ENCODE measurements around the gene SDF4. TPM values are rescaled to one million over a fixed set of nuclear protein-coding genes. Genes with fewer than 3 reads are reported as not detected.

SDF4 gene
- total RNA-seq, 1 experiment from 2014 or later: 82.0 TPM

DNA sequence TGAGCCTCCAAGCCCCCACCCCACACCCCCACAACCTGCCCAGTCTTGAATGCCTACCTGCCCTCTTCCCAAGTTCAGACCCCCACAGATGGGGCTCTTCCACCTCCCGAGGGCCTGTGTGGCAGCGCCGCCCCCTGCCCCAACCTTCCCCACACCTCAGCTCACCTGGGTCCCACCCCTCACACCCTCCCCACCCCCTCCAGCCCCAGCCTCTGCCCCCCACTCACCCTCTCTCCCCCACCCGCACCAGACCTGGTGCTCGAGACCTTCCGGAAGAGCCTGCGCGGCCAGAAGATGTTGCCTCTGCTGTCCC, 34.7 kb downstream of the SDF4 start:
- Histone ChIP-seq H4K91ac (ENCODE audit: insufficient read length, low read depth, low read length) (no peak overlapping the region), H3K56ac (ENCODE audit: insufficient read length, low read depth, low read length) (no peak overlapping the region), H3T11ph (ENCODE audit: low read length) (no peak overlapping the region), H3K4ac (ENCODE audit: low read depth, low read length) (no peak overlapping the region), H3K4me2 (ENCODE audit: insufficient read depth, insufficient read length, low read length) (no peak overlapping the region), H3K23ac (ENCODE audit: insufficient read length, low read depth, low read length) (no peak overlapping the region), H2AFZ (ENCODE audit: low read length) (no peak overlapping the region), H3K14ac (ENCODE audit: insufficient read depth, low read length) (no peak overlapping the region), H3K79me2 (ENCODE audit: insufficient read depth, low read length) (no peaks in the 10 kb centered on the region), H3K27ac (ENCODE audit: insufficient read length, low read depth, low read length) (no peak overlapping the region), H2BK120ac (ENCODE audit: low read depth, low read length, poor library complexity, severe bottlenecking) (no peak overlapping the region), H2BK5ac (ENCODE audit: insufficient read length, low read length) (no peak overlapping the region), H3K79me1 (ENCODE audit: insufficient read depth, low read depth, low read length, poor library complexity, severe bottlenecking) (no peaks in the 10 kb centered on the region), H3K9me3 (ENCODE audit: control insufficient read depth, low read depth, low read length) (peaks cover 6% of the 10 kb centered on the region), H2BK12ac (ENCODE audit: insufficient read length, low read depth, low read length) (no peak overlapping the region), H3K18ac (ENCODE audit: insufficient read length, low read depth, low read length) (no peak overlapping the region), H3K27me3 (ENCODE audit: insufficient read depth, low read length) (no peaks in the 10 kb centered on the region), H4K20me1 (ENCODE audit: control insufficient read depth, insufficient read depth, insufficient read length) (no peaks in the 10 kb centered on the region), H3K9ac (ENCODE audit: extremely low read depth, insufficient read length, low read length) (no peak overlapping the region), H4K8ac (replicated peaks; ENCODE audit: insufficient read length, low read depth, low read length) (no peak overlapping the region), H2AK5ac (ENCODE audit: insufficient read length, low read length) (no peak overlapping the region), H3K23me2 (ENCODE audit: insufficient read length, low read depth, low read length, poor library complexity, severe bottlenecking) (no peaks in the 10 kb centered on the region), H2BK20ac (ENCODE audit: low read depth, low read length, poor library complexity, severe bottlenecking) (no peak overlapping the region), H2BK15ac (ENCODE audit: low read depth, low read length) (no peak overlapping the region), H4K5ac (ENCODE audit: insufficient read length, low read depth, low read length) (no peak overlapping the region), H3K4me1 (ENCODE audit: insufficient read depth, low read length) (no peaks in the 10 kb centered on the region)
- peaks cover 34% of the 10 kb centered on the region for H3K27me3 Mint-ChIP-seq (ENCODE audit: low read depth)
- H3K4me1 Mint-ChIP-seq: peaks cover 3 to 4% of the 10 kb centered on the region in 2 experiments; a peak in 3 of 4 replicates
- H3K9me3 Mint-ChIP-seq: peaks cover 18 to 28% of the 10 kb centered on the region in 2 experiments
- H3K36me3 Mint-ChIP-seq (ENCODE audit: insufficient read depth in 1 of 3, low read depth in 3 of 3): peaks cover 0 to 2% (median under 1%) of the 10 kb centered on the region in 3 experiments; a peak in 4 of 7 replicates
- no peak overlapping the region for H3K4me3 Mint-ChIP-seq
- WGBS (ENCODE audit: extremely low coverage, insufficient read length, low lambda C conversion rate): no CpG with 5 or more reads among the region's 8 CpGs
- no peak overlapping the region for H3K27ac Mint-ChIP-seq
- peak; percentile 25 for DNase-seq
- no peak for TF ChIP-seq CTCF (conservative IDR thresholded peaks at IDR 0.05)

Data from H9 (cell line).